Ishikawa (cell line): ENCODE data around the gene TEX13C.

Source experiments
- CEBPB ChIP-seq: IDR thresholded peaks from 2 replicates; pipeline ENCODE4 v1.6.1; 2012
- CREB1 ChIP-seq: IDR thresholded peaks from 2 replicates; pipeline ENCODE4 v1.6.1; 2012; ENCODE audit warnings: low read depth
- EGR1 ChIP-seq: IDR thresholded peaks from 2 replicates; pipeline ENCODE4 v1.6.1; 2012
- EP300 ChIP-seq: IDR thresholded peaks from 2 replicates; pipeline ENCODE4 v1.6.1; 2012; ENCODE audit warnings: borderline replicate concordance
- FOXM1 ChIP-seq: IDR thresholded peaks from 2 replicates; pipeline ENCODE4 v1.6.1; 2012; ENCODE audit warnings: low read depth, borderline replicate concordance
- MAX ChIP-seq: IDR thresholded peaks from 2 replicates; pipeline ENCODE4 v1.6.1; 2012
- NFIC ChIP-seq: IDR thresholded peaks from 2 replicates; pipeline ENCODE4 v1.6.1; 2012
- RAD21 ChIP-seq: IDR thresholded peaks from 2 replicates; pipeline ENCODE4 v1.6.1; 2012; ENCODE audit warnings: low read depth
- REST ChIP-seq: IDR thresholded peaks from 2 replicates; pipeline ENCODE4 v1.6.1; 2012; ENCODE audit warnings: low read depth, mild to moderate bottlenecking
- TAF1 ChIP-seq: IDR thresholded peaks from 2 replicates; pipeline ENCODE4 v1.6.1; 2012; ENCODE audit warnings: low read depth, mild to moderate bottlenecking
- TCF12 ChIP-seq: IDR thresholded peaks from 2 replicates; pipeline ENCODE4 v1.6.1; 2012; ENCODE audit warnings: low read depth
- TEAD4 ChIP-seq: IDR thresholded peaks from 2 replicates; pipeline ENCODE4 v1.6.1; 2012
- USF1 ChIP-seq: IDR thresholded peaks from 2 replicates; pipeline ENCODE4 v1.6.1; 2012
- YY1 ChIP-seq: IDR thresholded peaks from 2 replicates; pipeline ENCODE4 v1.6.1; 2012; ENCODE audit warnings: low read depth
- ZBTB7A ChIP-seq: IDR thresholded peaks from 2 replicates; pipeline ENCODE4 v1.6.1; 2012; ENCODE audit warnings: low read depth

TEX13C gene

GRCh38 chrX:125319646-125320521 lies at the start of gene TEX13C:
Gene TEX13C, plus strand, starts transcription at chrX:125319871. Its CDS starts 249 bp downstream, at chrX:125320120.
- no peak for TF ChIP-seq EGR1
- no peak for TF ChIP-seq EP300
- TF ChIP-seq REST = no peak
- no peak for TF ChIP-seq YY1
- no peak for TF ChIP-seq MAX
- no peak for TF ChIP-seq RAD21

GRCh38 chrX:125287282-125287681 lies 32.4 kb upstream of the TEX13C start:
- TF ChIP-seq TCF12 (no peak), MAX (no peak), EP300 (no peak), TEAD4 (no peak), TAF1 (no peak), ZBTB7A (no peak), CREB1 (no peak), NFIC (no peak), CEBPB (no peak), RAD21 (no peak), EGR1 (no peak), YY1 (no peak), USF1 (no peak), FOXM1 (no peak), REST (no peak)

- TF ChIP-seq YY1 (no peak), EP300 (no peak), ZBTB7A (no peak)
Measured at GRCh38 chrX:125288343-125288742, 31.3 kb upstream of the TEX13C start.

- TF ChIP-seq EGR1 (no peak), EP300 (no peak), TAF1 (no peak), ZBTB7A (no peak), RAD21 (no peak), FOXM1 (no peak), CEBPB (no peak), REST (no peak), CREB1 (no peak), MAX (no peak), USF1 (no peak), YY1 (no peak), TEAD4 (no peak), NFIC (no peak), TCF12 (no peak)
Measured at GRCh38 chrX:125289209-125289608, 30.5 kb upstream of the TEX13C start.
